HFFc6 (cell line): ENCODE data around the gene TRIM66. TPM values are rescaled to one million over a fixed set of nuclear protein-coding genes. Genes with fewer than 3 reads are reported as not detected.

Source experiments
- DNase-seq: peaks from one replicate; pipeline ENCODE4 v3.0.0-alpha.2; 2018
- H3K27ac Mint-ChIP-seq: 2 replicates; pipeline ENCODE4 v1.8.0; 2020; ENCODE audit warnings: mild to moderate bottlenecking, mixed read lengths
- H3K27me3 Mint-ChIP-seq: 2 replicates; pipeline ENCODE4 v1.8.0; 2021; ENCODE audit warnings: mild to moderate bottlenecking, moderate library complexity, mixed read lengths; ENCODE audit not compliant: insufficient read depth
- H3K36me3 Mint-ChIP-seq: 2 replicates; pipeline ENCODE4 v1.8.0; 2021; ENCODE audit warnings: low read depth, mixed read lengths
- H3K4me1 Mint-ChIP-seq: 2 replicates; pipeline ENCODE4 v1.8.0; 2020; ENCODE audit warnings: low read depth, mixed read lengths
- H3K4me3 Mint-ChIP-seq: 2 replicates; pipeline ENCODE4 v1.8.0; 2020; ENCODE audit warnings: mild to moderate bottlenecking, moderate library complexity, mixed read lengths
- H3K9me3 Mint-ChIP-seq: 2 replicates; pipeline ENCODE4 v1.8.0; 2020; ENCODE audit warnings: mild to moderate bottlenecking, mixed read lengths
- total RNA-seq, 6 experiments: library from RNA; stranded (reverse); fragmentation: NEBNext Ultra II Directional; extraction: Animal tissue kit (Norgen Biotek cat#: 25700); gene quantifications; 2 replicates in 1 of 6; 3 replicates in 5 of 6; pipeline ENCODE4 v1.2.3, GENCODE V29; 2021
- TF ChIP-seq, protein P1 (sequence below): fragments of 200-600 bp; sonication (generic); IDR thresholded peaks from 2 replicates; pipeline ENCODE4 v1.5.0; 2021; ENCODE audit warnings: antibody characterized with exemption, mild to moderate bottlenecking

TRIM66 gene
- total RNA-seq, 6 experiments from 2014 or later, result 4.5 to 6.9 (median 5.6) TPM

DNA sequence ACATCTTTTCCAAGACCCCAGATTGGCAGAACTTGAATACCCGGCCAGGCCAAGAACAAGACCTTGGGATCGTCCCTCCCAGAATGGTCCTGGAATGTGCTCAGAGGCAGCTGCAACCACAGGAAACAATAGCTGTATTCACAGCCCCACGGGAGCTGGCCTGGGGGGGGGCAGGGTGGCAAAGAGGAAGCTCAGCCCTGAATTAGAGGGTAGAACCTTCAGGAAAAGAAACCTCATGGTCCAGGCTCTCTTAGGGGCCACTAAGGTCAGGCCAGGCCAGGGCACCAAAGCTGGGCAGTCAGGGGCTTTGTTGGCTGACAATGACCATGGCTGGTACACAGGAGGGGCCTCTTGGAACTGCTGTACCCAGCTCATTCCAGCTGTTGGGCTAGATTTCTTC is 17.4 kb upstream of the TRIM66 start:
- peaks cover 5% of the 10 kb centered on the region for H3K27me3 Mint-ChIP-seq
- peaks cover 21% of the 10 kb centered on the region for H3K4me1 Mint-ChIP-seq
- TF ChIP-seq, protein P1, sequence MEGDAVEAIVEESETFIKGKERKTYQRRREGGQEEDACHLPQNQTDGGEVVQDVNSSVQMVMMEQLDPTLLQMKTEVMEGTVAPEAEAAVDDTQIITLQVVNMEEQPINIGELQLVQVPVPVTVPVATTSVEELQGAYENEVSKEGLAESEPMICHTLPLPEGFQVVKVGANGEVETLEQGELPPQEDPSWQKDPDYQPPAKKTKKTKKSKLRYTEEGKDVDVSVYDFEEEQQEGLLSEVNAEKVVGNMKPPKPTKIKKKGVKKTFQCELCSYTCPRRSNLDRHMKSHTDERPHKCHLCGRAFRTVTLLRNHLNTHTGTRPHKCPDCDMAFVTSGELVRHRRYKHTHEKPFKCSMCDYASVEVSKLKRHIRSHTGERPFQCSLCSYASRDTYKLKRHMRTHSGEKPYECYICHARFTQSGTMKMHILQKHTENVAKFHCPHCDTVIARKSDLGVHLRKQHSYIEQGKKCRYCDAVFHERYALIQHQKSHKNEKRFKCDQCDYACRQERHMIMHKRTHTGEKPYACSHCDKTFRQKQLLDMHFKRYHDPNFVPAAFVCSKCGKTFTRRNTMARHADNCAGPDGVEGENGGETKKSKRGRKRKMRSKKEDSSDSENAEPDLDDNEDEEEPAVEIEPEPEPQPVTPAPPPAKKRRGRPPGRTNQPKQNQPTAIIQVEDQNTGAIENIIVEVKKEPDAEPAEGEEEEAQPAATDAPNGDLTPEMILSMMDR, result no peak
- H3K27ac Mint-ChIP-seq, result peak overlapping the region; percentile 75
- H3K36me3 Mint-ChIP-seq, result peaks cover 50% of the 10 kb centered on the region
- H3K9me3 Mint-ChIP-seq, result no peaks in the 10 kb centered on the region
- no peak overlapping the region for H3K4me3 Mint-ChIP-seq
- no peak for DNase-seq

DNA sequence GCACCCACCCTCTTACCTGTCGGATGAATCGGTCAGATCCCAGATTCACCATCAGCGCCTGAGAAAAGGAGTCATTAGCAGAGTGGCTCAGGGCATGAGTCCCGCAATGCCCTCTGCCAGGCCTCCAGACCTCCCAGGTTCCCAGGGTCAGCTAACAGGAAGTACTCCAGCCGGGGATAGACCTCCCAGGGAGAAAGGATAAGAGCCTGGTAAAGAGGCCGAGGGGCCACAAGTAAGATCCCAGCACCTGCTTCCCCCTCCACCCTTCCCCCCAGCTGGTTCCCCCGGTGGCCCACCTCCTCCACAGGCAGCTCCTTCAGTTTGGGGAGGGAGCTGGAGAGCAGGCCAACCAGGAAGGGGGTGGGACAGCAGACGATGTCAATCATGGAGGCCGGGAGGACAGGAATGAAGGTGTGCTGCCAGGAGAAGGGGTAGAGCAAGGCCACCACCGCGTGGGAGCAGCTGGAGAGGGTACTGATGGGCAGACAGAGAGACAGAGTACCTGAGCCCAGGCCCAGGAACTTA is 16.5 kb upstream of the TRIM66 start:
- no peak for DNase-seq
- H3K4me3 Mint-ChIP-seq, result no peak overlapping the region
- no peaks in the 10 kb centered on the region for H3K9me3 Mint-ChIP-seq
- peaks cover 51% of the 10 kb centered on the region for H3K36me3 Mint-ChIP-seq
- H3K27me3 Mint-ChIP-seq, result peaks cover 7% of the 10 kb centered on the region
- H3K4me1 Mint-ChIP-seq, result peaks cover 21% of the 10 kb centered on the region
- TF ChIP-seq, protein P1, result no peak
- peak overlapping the region; percentile 75 for H3K27ac Mint-ChIP-seq

DNA sequence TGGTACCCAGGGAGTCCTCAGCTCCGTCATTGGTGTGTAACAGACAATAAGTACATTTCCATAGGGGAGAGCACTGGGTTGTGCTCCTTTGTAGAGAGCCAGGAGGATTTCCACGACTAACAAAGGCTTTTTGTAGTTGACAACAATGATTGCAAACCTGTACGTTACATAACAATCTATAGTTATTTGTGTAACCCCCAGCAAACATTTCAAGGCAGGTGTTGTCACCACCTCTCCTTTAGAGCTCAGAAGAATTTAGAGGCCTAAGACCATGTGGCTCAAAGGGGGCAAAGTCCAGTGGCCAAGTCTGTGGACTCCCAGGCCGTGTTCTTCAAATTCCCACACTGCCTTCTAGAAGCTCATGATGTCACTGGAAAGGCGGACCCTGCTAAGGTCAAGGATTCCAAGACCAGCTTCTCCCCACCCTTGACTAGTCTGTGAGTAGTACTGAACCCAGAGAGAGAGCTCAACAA is 15.9 kb upstream of the TRIM66 start:
- peaks cover 55% of the 10 kb centered on the region for H3K36me3 Mint-ChIP-seq
- H3K9me3 Mint-ChIP-seq, result no peaks in the 10 kb centered on the region
- peaks cover 22% of the 10 kb centered on the region for H3K4me1 Mint-ChIP-seq
- no peak overlapping the region for H3K4me3 Mint-ChIP-seq
- peak overlapping the region; percentile 67 for H3K27ac Mint-ChIP-seq
- TF ChIP-seq, protein P1, result no peak
- no peak for DNase-seq
- peaks cover 12% of the 10 kb centered on the region for H3K27me3 Mint-ChIP-seq

DNA sequence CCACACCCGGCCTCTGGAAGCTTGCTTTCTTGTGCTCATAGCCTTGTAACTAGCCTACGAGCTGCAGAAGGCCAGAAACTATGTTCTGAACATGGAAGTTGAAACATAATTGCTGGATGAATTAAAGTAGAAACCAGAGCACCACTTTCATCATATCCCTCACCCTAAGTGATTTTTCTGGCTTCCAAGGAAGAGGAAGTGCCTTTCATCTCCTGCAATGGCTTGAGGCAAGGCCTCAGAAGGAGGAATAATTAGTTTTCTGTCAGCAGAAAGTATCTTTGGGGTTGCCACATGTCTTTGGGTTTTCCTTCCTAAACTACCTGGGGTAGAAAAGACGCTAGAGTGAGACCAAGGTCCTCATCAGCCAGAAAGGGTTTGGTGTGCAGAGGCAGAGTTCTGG is 14.6 kb upstream of the TRIM66 start:
- no peak overlapping the region for H3K4me3 Mint-ChIP-seq
- TF ChIP-seq, protein P1, result no peak
- H3K9me3 Mint-ChIP-seq, result no peaks in the 10 kb centered on the region
- no peak for DNase-seq
- peaks cover 65% of the 10 kb centered on the region for H3K36me3 Mint-ChIP-seq
- H3K27ac Mint-ChIP-seq, result peak overlapping the region; percentile 32; the same call in 1 of the 2 replicates
- H3K4me1 Mint-ChIP-seq, result peaks cover 28% of the 10 kb centered on the region
- peaks cover 9% of the 10 kb centered on the region for H3K27me3 Mint-ChIP-seq

DNA sequence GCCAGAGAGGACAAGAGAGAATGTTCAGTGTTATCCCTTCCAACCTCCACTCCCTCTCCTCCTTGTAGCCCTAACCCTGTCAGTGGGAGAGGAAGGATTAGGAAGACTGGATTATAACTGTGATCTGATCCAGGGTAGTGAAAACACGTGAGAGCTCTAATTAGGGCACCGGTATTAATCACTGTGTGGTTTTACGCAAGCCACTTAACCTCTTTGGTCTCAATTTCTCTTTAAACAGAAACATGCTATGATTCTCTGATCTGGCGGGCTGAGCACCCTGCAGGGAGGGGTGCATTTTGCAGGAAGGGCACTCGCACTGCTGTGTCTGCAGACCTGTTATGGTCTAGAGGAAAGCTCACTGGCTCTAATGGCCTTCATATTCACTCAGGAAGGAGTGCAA is 11.7 kb upstream of the TRIM66 start:
- peaks cover 85% of the 10 kb centered on the region for H3K36me3 Mint-ChIP-seq
- no peak overlapping the region for H3K4me3 Mint-ChIP-seq
- peaks cover 16% of the 10 kb centered on the region for H3K27me3 Mint-ChIP-seq
- no peak for DNase-seq
- TF ChIP-seq, protein P1, result no peak
- no peaks in the 10 kb centered on the region for H3K9me3 Mint-ChIP-seq
- H3K4me1 Mint-ChIP-seq, result peaks cover 27% of the 10 kb centered on the region
- peak overlapping the region; percentile 8 for H3K27ac Mint-ChIP-seq
